Gastroesophageal sphincter (tissue), 2 donors: ENCODE measurements around the gene TOR1AIP1.

Experiments used
- POLR2A ChIP-seq, 2 donors: fragments of 450-650 bp; IDR thresholded peaks; one replicate each; pipeline ENCODE4 v1.6.1; 2017; ENCODE audit warnings: antibody characterized with exemption in 2 of 2, mild to moderate bottlenecking in 2 of 2, moderate library complexity in 1 of 2
- POLR2AphosphoS5 ChIP-seq: sonication (generic); formaldehyde crosslinking; IDR thresholded peaks from one replicate; pipeline ENCODE4 v1.6.1; 2017; ENCODE audit warnings: antibody characterized with exemption

DNA sequence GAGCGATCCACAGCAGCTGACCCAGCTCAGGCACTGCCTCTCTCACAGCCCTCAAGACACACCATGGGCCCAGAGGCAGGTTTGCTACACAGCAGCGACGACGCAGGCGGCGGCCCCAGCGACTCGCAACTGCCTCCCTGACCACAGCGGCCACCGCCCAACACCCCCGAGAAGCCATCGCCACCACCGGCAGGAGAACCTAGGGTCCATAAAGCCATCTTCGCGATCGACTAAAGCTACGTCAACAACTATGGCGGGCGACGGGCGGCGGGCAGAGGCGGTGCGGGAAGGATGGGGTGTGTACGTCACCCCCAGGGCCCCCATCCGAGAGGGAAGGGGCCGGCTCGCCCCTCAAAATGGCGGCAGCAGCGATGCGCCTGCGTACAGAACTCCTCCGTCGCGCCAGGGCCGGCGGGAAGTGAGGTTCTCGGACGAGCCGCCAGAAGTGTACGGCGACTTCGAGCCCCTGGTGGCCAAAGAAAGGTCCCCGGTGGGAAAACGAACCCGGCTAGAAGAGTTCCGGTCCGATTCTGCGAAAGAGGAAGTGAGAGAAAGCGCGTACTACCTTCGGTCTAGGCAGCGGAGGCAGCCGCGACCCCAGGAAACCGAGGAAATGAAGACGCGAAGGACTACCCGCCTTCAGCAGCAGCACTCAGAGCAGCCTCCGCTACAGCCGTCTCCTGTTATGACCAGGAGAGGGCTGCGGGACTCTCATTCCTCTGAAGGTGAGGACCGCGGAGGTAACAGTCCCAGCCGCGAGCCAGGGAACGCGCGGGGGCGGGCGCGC lies at the start of gene TOR1AIP1:
- TF ChIP-seq POLR2AphosphoS5 = peak; percentile 94
- peak; percentile 94 to 96 for TF ChIP-seq POLR2A (IDR thresholded peaks at IDR 0.05)
